Activated CD8-positive, alpha-beta T cell treated with anti-CD3 and anti-CD28 coated beads, Interleukin-2, amount 10 ng/mL, durations not matched to agents 7 days and 5 days (primary cell): ENCODE data around the gene CDK2AP2. TPM values are rescaled to one million over a fixed set of nuclear protein-coding genes. Genes with fewer than 3 reads are reported as not detected.
"Not testable (repeated sequence)": the region's sequence is repeated elsewhere in the genome, so short reads cannot be mapped to it uniquely, and the experiment has no call there.

Experiments used
- ATAC-seq: fragments of 150-1000 bp; cut with Tn5 transposase; one replicate; pipeline ENCODE4 v1.10.0; 2021; ENCODE audit warnings: moderate library complexity
- CTCF ChIA-PET: fragments of 350-600 bp; sonication (Branson Sonifier 250); formaldehyde crosslinking; loops from one replicate; lab custom pipeline; 2021; ENCODE audit warnings: antibody characterized with exemption; lab: Charles Lee
- POLR2A ChIA-PET: fragments of 350-600 bp; sonication (Branson Sonifier 250); formaldehyde crosslinking; loops from one replicate; lab custom pipeline; 2021; ENCODE audit warnings: antibody characterized with exemption; lab: Charles Lee
- DNase-seq: peaks from one replicate; pipeline ENCODE4 v3.0.0-alpha.2; 2020
- H3K27ac Mint-ChIP-seq: one replicate; pipeline ENCODE4 v1.8.0; 2021; ENCODE audit warnings: mild to moderate bottlenecking, mixed read lengths
- H3K27me3 Mint-ChIP-seq: one replicate; pipeline ENCODE4 v1.8.0; 2021; ENCODE audit warnings: low read depth, mixed read lengths
- H3K36me3 Mint-ChIP-seq: one replicate; pipeline ENCODE4 v1.8.0; 2021; ENCODE audit warnings: low read depth, mixed read lengths
- H3K4me1 Mint-ChIP-seq: one replicate; pipeline ENCODE4 v1.8.0; 2021; ENCODE audit warnings: low read depth, mixed read lengths
- H3K4me3 Mint-ChIP-seq: one replicate; pipeline ENCODE4 v1.8.0; 2021; ENCODE audit warnings: mild to moderate bottlenecking, mixed read lengths
- H3K9me3 Mint-ChIP-seq: one replicate; pipeline ENCODE4 v1.8.0; 2022; ENCODE audit warnings: mixed read lengths; ENCODE audit not compliant: insufficient read depth
- total RNA-seq, 2 experiments: library from RNA; stranded (reverse); gene quantifications; one replicate each; pipeline ENCODE4 v1.2.3, GENCODE V29; 2021

Gene CDK2AP2
- total RNA-seq, 2 experiments from 2014 or later, result 168 to 175 TPM

DNA sequence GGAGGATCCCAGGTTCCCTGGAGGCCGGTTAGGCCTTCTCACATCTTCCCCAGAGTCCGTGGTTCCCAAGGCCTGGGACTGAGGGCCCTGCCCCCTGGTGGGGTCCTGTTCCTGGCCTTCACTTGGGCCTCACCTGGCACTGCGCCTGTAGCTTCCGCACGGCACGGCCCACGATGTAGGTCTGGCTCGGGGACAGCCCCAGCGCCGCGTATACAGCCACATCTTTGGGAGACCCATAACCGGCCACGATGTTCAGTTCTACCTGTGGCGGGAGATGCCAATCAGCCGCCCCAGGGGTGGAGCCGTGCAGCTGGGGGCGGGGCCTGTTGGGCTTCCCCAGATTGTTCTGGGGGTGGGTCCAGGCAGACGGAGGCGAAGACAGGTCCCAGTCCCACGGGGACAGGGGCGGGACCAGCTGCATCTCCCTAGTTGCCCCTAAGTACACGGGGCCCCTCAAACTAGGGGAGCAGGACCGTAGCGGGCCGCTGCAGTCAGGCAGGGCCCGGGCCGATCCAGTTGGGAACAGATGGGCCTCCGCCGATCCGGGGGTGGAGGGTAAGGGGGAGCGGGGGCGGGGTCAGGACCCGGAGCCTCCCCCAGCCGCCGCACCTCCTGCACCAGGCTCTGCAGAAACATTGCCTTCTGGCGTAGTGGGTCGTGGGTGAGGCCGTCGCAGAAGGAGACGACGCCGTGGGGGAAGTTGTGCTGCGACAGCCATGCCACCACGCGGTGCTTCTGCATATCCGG lies 15.0 kb downstream of the CDK2AP2 start:
- H3K36me3 Mint-ChIP-seq, result peaks cover 42% of the 10 kb centered on the region
- H3K27me3 Mint-ChIP-seq, result no peaks in the 10 kb centered on the region
- no peaks in the 10 kb centered on the region for H3K9me3 Mint-ChIP-seq
- ChIA-PET CTCF (no interaction called here), POLR2A (interaction anchor here (0.6 to 2.5 kb wide), 3 partner anchors 8 to 60 kb away, joined by 3 to 7 read pairs (median 3); partner anchors contain the start of gene AIP)
- DNase-seq (no peak), ATAC-seq (peak; percentile 20)
- no peak overlapping the region for H3K27ac Mint-ChIP-seq
- H3K4me3 Mint-ChIP-seq, result no peak overlapping the region
- peaks cover 12% of the 10 kb centered on the region for H3K4me1 Mint-ChIP-seq

DNA sequence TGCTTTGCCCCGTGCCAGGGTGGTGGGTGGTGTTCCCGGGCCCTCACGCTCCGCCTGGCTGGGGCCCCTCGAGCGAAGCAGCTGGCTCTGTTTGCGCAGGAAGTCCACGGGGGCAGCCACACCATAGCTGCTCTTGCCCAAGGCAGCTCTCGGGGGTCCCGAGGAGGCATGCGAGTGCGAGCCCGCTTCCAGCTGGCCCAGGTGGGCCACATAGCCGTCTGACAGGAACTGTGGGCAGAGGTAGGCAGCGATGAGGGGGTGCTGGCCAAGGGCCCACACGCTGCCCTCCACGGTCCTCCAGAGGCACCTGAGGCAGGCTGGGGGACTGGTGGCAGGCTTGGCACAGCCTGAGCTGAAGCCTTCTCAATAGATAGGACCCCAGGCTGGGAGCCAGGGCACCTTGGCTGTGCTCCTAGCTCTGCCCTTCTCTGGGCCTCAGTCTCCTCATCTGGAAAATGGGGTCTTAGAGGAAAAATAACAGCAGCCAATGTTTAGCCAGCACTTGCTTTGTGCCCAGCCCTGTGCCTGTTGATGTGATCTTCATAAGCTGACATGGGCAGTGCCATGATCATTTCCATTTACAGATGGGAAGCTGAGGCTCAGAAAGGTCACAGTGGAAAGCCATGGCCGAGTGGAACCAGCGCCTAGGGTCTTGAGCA lies 15.8 kb downstream of the CDK2AP2 start:
- Mint-ChIP-seq H3K4me1 (peaks cover 20% of the 10 kb centered on the region), H3K27ac (no peak overlapping the region), H3K36me3 (peaks cover 48% of the 10 kb centered on the region), H3K9me3 (no peaks in the 10 kb centered on the region), H3K27me3 (no peaks in the 10 kb centered on the region), H3K4me3 (no peak overlapping the region)
- ChIA-PET CTCF (interaction anchor here (1.5 kb wide), 1 partner anchor 9 kb away, joined by 4 read pairs; no protein-coding TSS in a partner anchor), POLR2A (interaction anchor here (0.5 to 2.5 kb wide), 5 partner anchors 7 to 493 kb away, joined by 3 to 7 read pairs (median 3); partner anchors contain the start of gene AIP)
- DNase-seq, result no peak
- ATAC-seq, result no peak

DNA sequence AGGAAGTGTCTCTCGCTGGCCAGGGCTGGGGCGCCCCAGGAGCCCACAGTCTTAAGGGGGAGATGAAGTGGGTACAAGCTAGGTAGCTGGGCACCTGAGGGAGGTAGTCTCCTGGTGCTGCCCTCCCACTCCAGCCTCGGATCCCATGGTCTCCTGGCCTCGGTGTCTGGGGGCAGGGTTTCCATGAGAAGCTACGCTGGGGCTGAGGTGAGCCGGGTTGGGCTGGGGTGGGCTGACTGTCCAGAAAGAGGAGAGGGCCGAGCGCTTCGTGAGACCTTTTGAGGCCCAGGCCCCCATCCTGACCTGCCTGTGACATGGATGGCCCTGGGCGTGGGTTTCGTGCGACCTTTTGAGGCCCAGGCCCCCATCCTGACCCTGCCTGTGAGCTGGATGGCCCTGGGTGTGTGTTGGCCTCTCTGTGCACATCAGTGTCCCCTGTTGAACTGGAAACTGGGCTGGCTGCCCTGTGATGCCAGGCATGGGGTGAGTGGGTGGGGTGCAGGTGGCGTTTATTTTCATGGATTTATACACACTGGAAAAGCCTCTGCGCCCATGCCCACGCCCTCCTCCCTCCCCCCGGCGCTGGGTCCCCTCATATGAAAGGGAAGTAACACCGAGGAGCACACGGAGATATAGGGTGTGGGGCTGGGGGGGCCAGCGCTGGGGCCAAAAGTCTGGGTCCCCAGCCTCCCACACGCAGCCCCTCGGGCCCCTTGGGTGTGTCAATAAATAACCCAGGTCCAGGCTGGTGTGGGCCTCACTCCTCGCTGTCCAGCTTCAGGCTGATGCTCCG lies 16.5 kb downstream of the CDK2AP2 start:
- DNase-seq (no peak), ATAC-seq (no peak)
- ChIA-PET CTCF (interaction anchor here (0.7 to 1.5 kb wide), 2 partner anchors 10 to 90 kb away, joined by 3 to 4 read pairs; partner anchors contain the start of gene PPP1CA), POLR2A (interaction anchor here (0.6 to 2.5 kb wide), 5 partner anchors 7 to 138 kb away, joined by 3 to 7 read pairs (median 3); partner anchors contain the start of gene POLD4)
- H3K9me3 Mint-ChIP-seq, result no peaks in the 10 kb centered on the region
- no peak overlapping the region for H3K27ac Mint-ChIP-seq
- H3K4me1 Mint-ChIP-seq, result peaks cover 27% of the 10 kb centered on the region
- H3K4me3 Mint-ChIP-seq, result no peak overlapping the region
- peaks cover 55% of the 10 kb centered on the region for H3K36me3 Mint-ChIP-seq
- no peaks in the 10 kb centered on the region for H3K27me3 Mint-ChIP-seq

DNA sequence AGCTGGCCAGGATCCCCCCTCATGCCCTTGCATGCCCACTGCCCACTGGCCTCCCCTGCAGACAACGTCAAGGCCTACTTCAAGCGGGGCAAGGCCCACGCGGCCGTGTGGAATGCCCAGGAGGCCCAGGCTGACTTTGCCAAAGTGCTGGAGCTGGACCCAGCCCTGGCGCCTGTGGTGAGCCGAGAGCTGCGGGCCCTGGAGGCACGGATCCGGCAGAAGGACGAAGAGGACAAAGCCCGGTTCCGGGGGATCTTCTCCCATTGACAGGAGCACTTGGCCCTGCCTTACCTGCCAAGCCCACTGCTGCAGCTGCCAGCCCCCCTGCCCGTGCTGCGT lies 17.3 kb downstream of the CDK2AP2 start:
- DNase-seq, result no peak
- ChIA-PET CTCF (interaction anchor here (0.9 to 1.5 kb wide), 2 partner anchors 10 to 123 kb away, joined by 3 to 4 read pairs; no protein-coding TSS in a partner anchor), POLR2A (interaction anchor here (0.7 kb wide), 1 partner anchor 137 kb away, joined by 3 read pairs; the partner anchor contains the start of gene POLD4)
- Mint-ChIP-seq H3K4me1 (peaks cover 35% of the 10 kb centered on the region), H3K9me3 (no peaks in the 10 kb centered on the region), H3K36me3 (peaks cover 58% of the 10 kb centered on the region), H3K27me3 (no peaks in the 10 kb centered on the region), H3K27ac (no peak overlapping the region), H3K4me3 (no peak overlapping the region)
- no peak for ATAC-seq

DNA sequence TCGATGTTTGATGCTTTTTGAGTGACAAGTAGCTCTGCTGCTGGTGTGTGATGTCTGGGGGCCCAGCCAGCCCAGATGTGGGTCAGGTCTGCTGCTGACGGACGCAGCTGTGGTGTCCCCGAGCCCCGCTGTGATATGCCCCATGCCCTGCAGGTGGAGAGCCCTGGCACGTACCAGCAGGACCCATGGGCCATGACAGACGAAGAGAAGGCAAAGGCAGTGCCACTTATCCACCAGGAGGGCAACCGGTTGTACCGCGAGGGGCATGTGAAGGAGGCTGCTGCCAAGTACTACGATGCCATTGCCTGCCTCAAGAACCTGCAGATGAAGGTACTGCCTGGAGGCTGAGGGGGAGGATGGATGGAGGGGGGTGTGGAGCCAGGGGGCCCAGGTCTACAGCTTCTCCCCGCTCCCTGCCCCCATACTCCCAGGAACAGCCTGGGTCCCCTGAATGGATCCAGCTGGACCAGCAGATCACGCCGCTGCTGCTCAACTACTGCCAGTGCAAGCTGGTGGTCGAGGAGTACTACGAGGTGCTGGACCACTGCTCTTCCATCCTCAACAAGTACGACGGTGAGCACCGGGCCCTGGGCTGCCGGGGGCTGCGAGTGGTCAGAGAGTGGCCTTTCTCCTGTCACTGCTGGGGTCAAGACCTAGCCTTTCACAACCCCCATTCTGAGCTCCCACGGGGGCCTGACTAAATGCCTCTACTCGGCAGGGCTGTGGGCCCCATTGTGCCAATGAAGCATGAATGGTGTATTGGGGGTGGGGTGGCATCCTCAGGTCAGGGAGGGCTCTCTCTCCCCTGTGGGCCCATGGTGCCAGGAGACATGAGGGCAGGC lies 17.9 kb downstream of the CDK2AP2 start:
- ChIA-PET POLR2A (interaction anchor here (0.7 kb wide), 1 partner anchor 137 kb away, joined by 3 read pairs; the partner anchor contains the start of gene POLD4), CTCF (interaction anchor here (0.8 to 0.9 kb wide), 2 partner anchors 22 to 124 kb away, joined by 3 read pairs; no protein-coding TSS in a partner anchor)
- no peak for DNase-seq
- Mint-ChIP-seq H3K36me3 (peaks cover 60% of the 10 kb centered on the region), H3K4me1 (peaks cover 37% of the 10 kb centered on the region), H3K27ac (peak overlapping the region; percentile 57), H3K9me3 (no peaks in the 10 kb centered on the region), H3K4me3 (no peak overlapping the region), H3K27me3 (no peaks in the 10 kb centered on the region)
- no peak for ATAC-seq

DNA sequence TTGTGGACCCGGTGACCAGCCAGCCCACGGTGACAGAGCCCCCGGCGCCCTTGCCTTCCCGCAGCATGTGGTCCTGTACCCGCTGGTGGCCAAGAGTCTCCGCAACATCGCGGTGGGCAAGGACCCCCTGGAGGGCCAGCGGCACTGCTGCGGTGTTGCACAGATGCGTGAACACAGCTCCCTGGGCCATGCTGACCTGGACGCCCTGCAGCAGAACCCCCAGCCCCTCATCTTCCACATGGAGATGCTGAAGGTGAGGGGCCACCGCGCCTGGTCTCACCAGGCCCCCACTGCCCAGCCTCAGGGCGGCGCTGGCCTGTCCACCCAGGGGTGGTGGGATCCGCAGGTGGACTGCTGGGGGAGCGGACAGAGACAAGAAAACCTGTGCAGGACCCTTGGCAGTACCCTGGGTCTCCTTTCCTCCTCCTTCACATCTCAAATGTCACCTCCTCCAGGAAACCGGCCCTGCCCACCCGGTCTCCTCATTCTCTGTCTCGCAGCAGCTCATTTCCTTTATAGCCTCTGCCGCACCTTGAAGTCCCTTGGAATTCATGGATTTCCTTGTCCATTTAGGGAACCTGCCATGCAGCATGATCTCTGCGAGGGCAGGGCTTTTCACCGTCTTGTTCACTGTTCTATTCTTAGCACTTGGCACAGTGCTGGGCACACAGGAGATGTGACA lies 18.6 kb downstream of the CDK2AP2 start:
- DNase-seq (no peak), ATAC-seq (no peak)
- Mint-ChIP-seq H3K4me3 (no peak overlapping the region), H3K36me3 (peaks cover 64% of the 10 kb centered on the region), H3K27ac (peak overlapping the region; percentile 57), H3K4me1 (peaks cover 45% of the 10 kb centered on the region), H3K9me3 (no peaks in the 10 kb centered on the region), H3K27me3 (no peaks in the 10 kb centered on the region)
- ChIA-PET POLR2A (interaction anchor here (0.6 to 1.0 kb wide), 2 partner anchors 16 to 51 kb away, joined by 3 to 4 read pairs; partner anchors contain the start of genes PITPNM1 and PTPRCAP), CTCF (interaction anchor here (0.8 to 1.0 kb wide), 2 partner anchors 10 to 21 kb away, joined by 3 read pairs; no protein-coding TSS in a partner anchor)

DNA sequence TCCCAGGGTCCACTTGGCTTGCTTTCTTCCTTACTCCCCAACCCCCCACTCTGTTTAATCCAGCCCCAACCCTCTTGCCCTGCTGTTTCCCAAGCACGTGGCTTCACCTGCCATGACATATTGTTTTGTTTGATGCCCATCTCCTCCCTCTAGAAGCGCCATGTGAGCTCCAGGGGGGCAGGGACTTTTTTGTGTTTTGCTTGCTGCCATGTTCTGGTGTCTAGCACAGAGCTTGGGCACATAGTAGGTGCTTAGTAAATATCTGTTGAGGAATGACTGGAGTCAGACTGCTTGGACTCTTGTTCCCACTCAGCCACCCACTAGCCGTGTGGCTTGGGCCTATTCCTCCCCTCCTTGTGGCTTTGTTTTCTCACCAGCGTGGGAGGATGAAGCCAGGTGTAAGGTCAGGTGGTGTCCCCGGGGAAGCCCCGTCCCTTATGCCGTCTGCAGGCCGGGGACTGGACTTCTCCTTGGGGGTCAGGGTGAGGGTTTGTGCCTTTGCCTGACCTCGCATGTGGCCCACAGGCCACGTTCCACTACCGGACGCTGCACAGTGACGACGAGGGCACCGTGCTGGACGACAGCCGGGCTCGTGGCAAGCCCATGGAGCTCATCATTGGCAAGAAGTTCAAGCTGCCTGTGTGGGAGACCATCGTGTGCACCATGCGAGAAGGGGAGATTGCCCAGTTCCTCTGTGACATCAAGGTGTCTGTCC lies 21.3 kb downstream of the CDK2AP2 start:
- DNase-seq (no peak), ATAC-seq (no peak)
- Mint-ChIP-seq H3K9me3 (no peaks in the 10 kb centered on the region), H3K4me1 (peaks cover 64% of the 10 kb centered on the region), H3K27me3 (no peaks in the 10 kb centered on the region), H3K27ac (peak overlapping the region; percentile 99), H3K4me3 (peak overlapping the region; percentile 93), H3K36me3 (peaks cover 64% of the 10 kb centered on the region)
- ChIA-PET POLR2A (interaction anchor here (1.0 to 5.0 kb wide), 9 partner anchors 11 to 246 kb away, joined by 3 to 84 read pairs (median 7); partner anchors contain the start of genes CDK2AP2, PITPNM1, PPP1CA and PTPRCAP), CTCF (interaction anchor here (1.0 to 1.2 kb wide), 3 partner anchors 12 to 49 kb away, joined by 3 to 5 read pairs (median 4); partner anchors contain the start of genes PITPNM1 and PTPRCAP)

DNA sequence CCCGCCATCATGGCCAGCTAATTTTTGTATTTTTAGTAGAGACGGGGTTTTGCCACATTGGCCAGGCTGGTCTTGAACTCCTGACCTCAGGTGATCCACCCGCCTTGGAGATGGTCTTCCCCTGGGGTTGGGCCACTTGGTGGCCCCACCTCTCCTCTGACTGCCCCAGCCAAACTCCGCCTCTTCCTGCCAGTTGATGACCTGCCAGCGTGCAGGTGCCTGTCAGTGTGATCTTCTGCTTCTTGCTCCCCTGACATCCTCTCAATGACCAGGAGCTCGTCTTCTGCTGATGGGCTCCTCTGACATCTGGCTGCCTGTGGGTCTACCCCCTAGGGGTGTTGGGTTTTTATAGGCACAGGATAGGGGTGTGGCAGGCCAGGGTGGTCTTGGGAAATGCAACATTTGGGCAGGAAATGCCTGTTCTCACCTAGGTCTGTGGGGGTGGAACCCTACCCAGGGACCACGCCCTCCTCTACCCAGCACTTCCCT lies 22.0 kb downstream of the CDK2AP2 start:
- not testable (repeated sequence) for H3K9me3 Mint-ChIP-seq, H3K27me3 Mint-ChIP-seq, ATAC-seq
- Mint-ChIP-seq H3K27ac (peak overlapping the region; percentile 99), H3K36me3 (peaks cover 61% of the 10 kb centered on the region), H3K4me1 (peaks cover 64% of the 10 kb centered on the region), H3K4me3 (peak overlapping the region; percentile 93)
- ChIA-PET POLR2A (interaction anchor here (1.0 to 5.0 kb wide), 9 partner anchors 7 to 83 kb away, joined by 3 to 84 read pairs (median 7); partner anchors contain the start of genes CDK2AP2, PITPNM1, PPP1CA and PTPRCAP), CTCF (interaction anchor here (1.0 to 2.5 kb wide), 5 partner anchors 11 to 135 kb away, joined by 3 to 6 read pairs (median 4); partner anchors contain the start of genes PITPNM1 and PTPRCAP)
- DNase-seq, result peak; percentile 81

DNA sequence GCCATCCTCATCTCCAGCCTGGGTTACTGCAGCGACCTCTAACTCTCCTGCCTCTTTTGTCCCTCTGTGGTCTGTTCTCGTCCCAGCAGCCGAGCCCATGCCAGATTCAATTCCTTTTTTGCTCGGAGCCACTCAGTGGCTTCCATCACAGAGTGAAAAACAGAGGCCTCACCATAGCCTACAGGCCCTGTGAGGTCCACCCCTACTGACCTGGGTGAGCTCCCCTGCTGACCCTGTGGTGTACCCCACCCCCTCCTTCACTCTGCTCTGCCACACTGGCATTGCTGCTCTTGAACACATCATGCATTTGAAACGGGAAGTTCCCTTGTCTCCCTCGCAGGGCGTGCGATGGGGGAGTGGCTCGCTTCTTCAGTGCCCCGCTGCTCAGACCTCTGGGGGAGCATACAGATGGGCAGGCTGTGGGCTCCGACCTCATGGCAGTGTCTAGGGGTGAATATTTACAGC lies 23.1 kb downstream of the CDK2AP2 start:
- Mint-ChIP-seq H3K9me3 (no peaks in the 10 kb centered on the region), H3K4me3 (peak overlapping the region; percentile 93), H3K27me3 (peaks cover 2% of the 10 kb centered on the region), H3K36me3 (peaks cover 56% of the 10 kb centered on the region), H3K4me1 (peaks cover 64% of the 10 kb centered on the region), H3K27ac (peak overlapping the region; percentile 99)
- ATAC-seq (peak; percentile 7), DNase-seq (peak; percentile 77)
- ChIA-PET POLR2A (interaction anchor here (0.6 to 5.0 kb wide), 16 partner anchors 8 to 245 kb away, joined by 3 to 84 read pairs (median 6); partner anchors contain the start of genes CDK2AP2, PITPNM1, PPP1CA and PTPRCAP), CTCF (interaction anchor here (1.2 to 2.9 kb wide), 4 partner anchors 19 to 134 kb away, joined by 3 to 9 read pairs (median 5); partner anchors contain the start of gene PITPNM1)
